Daoy (cell line): ENCODE data around the gene MEP1A. TPM values are rescaled to one million over a fixed set of nuclear protein-coding genes. Genes with fewer than 3 reads are reported as not detected.

ENCODE experiments used
- DNase-seq: peaks from one replicate; pipeline ENCODE4 v3.0.0-alpha.2; 2015; ENCODE audit warnings: low read depth
- total RNA-seq: library from RNA; depleted of rRNA; stranded (reverse); fragments of >200 nt; shearing (Covaris generic); gene quantifications from 2 replicates; pipeline ENCODE4 v1.2.3, GENCODE V29; 2014

Gene MEP1A
- total RNA-seq, 1 experiment from 2014 or later: not detected

GRCh38 chr6:46776070-46776712, 17.0 kb upstream of the MEP1A start:
- DNase-seq: no peak

- DNase-seq: no peak
These were observed 15.5 kb upstream of the MEP1A start for GRCh38 chr6:46777476-46778346.

- DNase-seq: peak; percentile 67
These were observed 11.5 kb upstream of the MEP1A start for GRCh38 chr6:46781478-46782378.

GRCh38 chr6:46784535-46784934, 8.7 kb upstream of the MEP1A start:
- no peak for DNase-seq

- DNase-seq: no peak
These were observed 5.2 kb upstream of the MEP1A start for GRCh38 chr6:46787871-46788540.

GRCh38 chr6:46788791-46789190, 4.4 kb upstream of the MEP1A start:
- no peak for DNase-seq

GRCh38 chr6:46789434-46790354, 3.5 kb upstream of the MEP1A start:
- no peak for DNase-seq

GRCh38 chr6:46790355-46790874, 2.8 kb upstream of the MEP1A start:
- no peak for DNase-seq

- no peak for DNase-seq
These were observed 554 bp upstream of the MEP1A start for GRCh38 chr6:46792635-46793034.

- no peak for DNase-seq
These were observed 879 bp downstream of the MEP1A start for GRCh38 chr6:46794068-46794467.

- DNase-seq: no peak
These were observed 2.6 kb downstream of the MEP1A start for GRCh38 chr6:46795816-46796215.

- no peak for DNase-seq
These were observed 3.8 kb downstream of the MEP1A start for GRCh38 chr6:46796848-46797580.

- no peak for DNase-seq
These were observed 6.5 kb downstream of the MEP1A start for GRCh38 chr6:46799657-46800056.

- no peak for DNase-seq
These were observed 15.6 kb downstream of the MEP1A start for GRCh38 chr6:46808806-46809205.

GRCh38 chr6:46815130-46815529, 21.9 kb downstream of the MEP1A start:
- DNase-seq: peak; percentile 55

GRCh38 chr6:46816626-46817025, 23.4 kb downstream of the MEP1A start:
- peak; percentile 8 for DNase-seq

- DNase-seq: no peak
These were observed 26.4 kb downstream of the MEP1A start for GRCh38 chr6:46819561-46819960.

- DNase-seq: no peak
These were observed 28.3 kb downstream of the MEP1A start for GRCh38 chr6:46821458-46821881.

- DNase-seq: no peak
These were observed 35.8 kb downstream of the MEP1A start for GRCh38 chr6:46828939-46829338.

GRCh38 chr6:46832816-46833215, 39.6 kb downstream of the MEP1A start:
- no peak for DNase-seq
